HCT116 (cell line): Measurements from ENCODE around the gene SLC16A13.

Experiments
- CEBPB ChIP-seq: IDR thresholded peaks from 2 replicates; pipeline ENCODE4 v1.6.1; 2012; ENCODE audit warnings: low read depth
- EGR1 ChIP-seq: IDR thresholded peaks from 2 replicates; pipeline ENCODE4 v1.6.1; 2012; ENCODE audit warnings: low read depth
- EZH2 ChIP-seq: fragments of 200-600 bp; sonication (generic); IDR thresholded peaks from 2 replicates; pipeline ENCODE4 v1.6.1; 2017; ENCODE audit warnings: antibody characterized with exemption, mixed run types
- POLR2A ChIP-seq: IDR thresholded peaks from 2 replicates; pipeline ENCODE4 v1.7.0; 2011; ENCODE audit warnings: borderline replicate concordance; ENCODE audit not compliant: insufficient read depth, insufficient read length; ENCODE audit errors: extremely low read depth
- POLR2AphosphoS5 ChIP-seq: IDR thresholded peaks from 2 replicates; pipeline ENCODE4 v1.6.1; 2011; ENCODE audit warnings: mild to moderate bottlenecking, low read depth, low read length, moderate library complexity
- SIN3A ChIP-seq: IDR thresholded peaks from 2 replicates; pipeline ENCODE4 v1.6.1; 2012; ENCODE audit warnings: low read depth
- YY1 ChIP-seq: IDR thresholded peaks from 2 replicates; pipeline ENCODE4 v1.6.1; 2011; ENCODE audit warnings: low read length, low read depth, moderate library complexity, mild to moderate bottlenecking; ENCODE audit not compliant: insufficient replicate concordance; ENCODE audit errors: extremely low read depth
- TF ChIP-seq, protein P1 (sequence below), 3 experiments: fragments of 200-600 bp in 1 of 3; sonication (generic) in 1 of 3; IDR thresholded peaks in 2 of 3; conservative IDR thresholded peaks in 1 of 3; 2 replicates each; pipeline ENCODE4 v1.5.1; 2012 to 2017; ENCODE audit warnings: low read depth in 2 of 3, low read length in 2 of 3, antibody characterized with exemption in 1 of 3, borderline replicate concordance in 1 of 3, control low read depth in 1 of 3, mild to moderate bottlenecking in 1 of 3, mixed read lengths in 1 of 3, mixed run types in 1 of 3, moderate library complexity in 1 of 3; ENCODE audit not compliant: insufficient read depth in 1 of 3
- TF ChIP-seq, protein P2 (sequence below): IDR thresholded peaks from 2 replicates; pipeline ENCODE4 v1.6.1; 2012

DNA sequence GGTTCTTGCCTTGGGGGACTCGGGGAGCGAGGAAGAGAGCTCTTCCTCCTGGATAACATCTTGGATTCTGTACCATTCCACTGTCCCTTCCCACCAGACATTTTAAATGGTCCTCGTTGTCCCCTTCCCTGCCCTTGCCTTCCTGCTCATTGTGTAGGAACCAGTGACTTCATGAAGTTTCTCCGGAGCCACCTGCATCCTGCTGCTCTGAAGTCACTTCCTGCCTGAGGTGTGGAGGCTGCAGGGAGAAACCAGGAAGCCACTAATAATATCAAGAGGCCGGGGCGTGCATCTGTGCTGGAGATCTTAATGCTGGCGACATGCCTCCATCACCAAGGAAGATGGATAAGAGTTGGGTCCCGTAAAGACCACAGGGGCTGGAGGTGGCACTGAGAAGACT lies 6.2 kb upstream of the SLC16A13 start:
- TF ChIP-seq, protein P1, sequence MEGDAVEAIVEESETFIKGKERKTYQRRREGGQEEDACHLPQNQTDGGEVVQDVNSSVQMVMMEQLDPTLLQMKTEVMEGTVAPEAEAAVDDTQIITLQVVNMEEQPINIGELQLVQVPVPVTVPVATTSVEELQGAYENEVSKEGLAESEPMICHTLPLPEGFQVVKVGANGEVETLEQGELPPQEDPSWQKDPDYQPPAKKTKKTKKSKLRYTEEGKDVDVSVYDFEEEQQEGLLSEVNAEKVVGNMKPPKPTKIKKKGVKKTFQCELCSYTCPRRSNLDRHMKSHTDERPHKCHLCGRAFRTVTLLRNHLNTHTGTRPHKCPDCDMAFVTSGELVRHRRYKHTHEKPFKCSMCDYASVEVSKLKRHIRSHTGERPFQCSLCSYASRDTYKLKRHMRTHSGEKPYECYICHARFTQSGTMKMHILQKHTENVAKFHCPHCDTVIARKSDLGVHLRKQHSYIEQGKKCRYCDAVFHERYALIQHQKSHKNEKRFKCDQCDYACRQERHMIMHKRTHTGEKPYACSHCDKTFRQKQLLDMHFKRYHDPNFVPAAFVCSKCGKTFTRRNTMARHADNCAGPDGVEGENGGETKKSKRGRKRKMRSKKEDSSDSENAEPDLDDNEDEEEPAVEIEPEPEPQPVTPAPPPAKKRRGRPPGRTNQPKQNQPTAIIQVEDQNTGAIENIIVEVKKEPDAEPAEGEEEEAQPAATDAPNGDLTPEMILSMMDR (IDR thresholded peaks at IDR 0.05 in 2 of 3, conservative IDR thresholded peaks at IDR 0.05 in 1 of 3; ENCODE audit: borderline replicate concordance in 1 of 3, insufficient read depth in 1 of 3, low read depth in 2 of 3, low read length in 2 of 3) = no peak
- TF ChIP-seq EZH2 = no peak
- TF ChIP-seq, protein P2, sequence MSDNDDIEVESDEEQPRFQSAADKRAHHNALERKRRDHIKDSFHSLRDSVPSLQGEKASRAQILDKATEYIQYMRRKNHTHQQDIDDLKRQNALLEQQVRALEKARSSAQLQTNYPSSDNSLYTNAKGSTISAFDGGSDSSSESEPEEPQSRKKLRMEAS = no peak
- TF ChIP-seq CEBPB = no peak
- no peak for TF ChIP-seq SIN3A
- TF ChIP-seq POLR2A = no peak
- no peak for TF ChIP-seq POLR2AphosphoS5
- no peak for TF ChIP-seq YY1
- no peak for TF ChIP-seq EGR1
